Femur (tissue), 1 donor: ENCODE measurements around the gene VWA3A.
"Not testable (repeated sequence)": the region's sequence is repeated elsewhere in the genome, so short reads cannot be mapped to it uniquely, and the experiment has no call there.

Experiments used
- DNase-seq: peaks from one replicate; pipeline ENCODE4 v3.0.0-alpha.2; 2017

The VWA3A gene

GRCh38 chr16:22141767-22142166 is 49.4 kb downstream of the VWA3A start:
- no peak for DNase-seq

- DNase-seq = no peak
Observed at GRCh38 chr16:22144520-22144919, 52.2 kb downstream of the VWA3A start.

GRCh38 chr16:22147853-22148252 is 55.5 kb downstream of the VWA3A start:
- no peak for DNase-seq

- no peak for DNase-seq
Observed at GRCh38 chr16:22151246-22151998, 59.1 kb downstream of the VWA3A start.

- DNase-seq = no peak
Observed at GRCh38 chr16:22152316-22152715, 60.0 kb downstream of the VWA3A start.

GRCh38 chr16:22153078-22153477 is 60.7 kb downstream of the VWA3A start:
- DNase-seq = not testable (repeated sequence)

GRCh38 chr16:22161401-22161800 is 69.1 kb downstream of the VWA3A start:
- DNase-seq = no peak

- no peak for DNase-seq
Observed at GRCh38 chr16:22161999-22162655, 69.8 kb downstream of the VWA3A start, which contains the start of gene SDR42E2. SDR42E2 (plus strand) TSS chr16:22162506; CDS start chr16:22165583, 3,077 bp downstream.

- DNase-seq = no peak
Observed at GRCh38 chr16:22162656-22163009, 70.3 kb downstream of the VWA3A start.

GRCh38 chr16:22163806-22164205 is 71.5 kb downstream of the VWA3A start:
- DNase-seq = no peak

- no peak for DNase-seq
Observed at GRCh38 chr16:22164482-22164881, 72.1 kb downstream of the VWA3A start.

GRCh38 chr16:22165508-22166285 is 73.4 kb downstream of the VWA3A start:
- DNase-seq = no peak

- DNase-seq = no peak
Observed at GRCh38 chr16:22171953-22172352, 79.6 kb downstream of the VWA3A start.

GRCh38 chr16:22172642-22173041 is 80.3 kb downstream of the VWA3A start:
- not testable (repeated sequence) for DNase-seq

GRCh38 chr16:22174642-22175041 is 82.3 kb downstream of the VWA3A start:
- no peak for DNase-seq

- DNase-seq = no peak
Observed at GRCh38 chr16:22177968-22178930, 85.9 kb downstream of the VWA3A start.

GRCh38 chr16:22181426-22181825 is 89.1 kb downstream of the VWA3A start:
- no peak for DNase-seq

- no peak for DNase-seq
Observed at GRCh38 chr16:22181843-22182242, 89.5 kb downstream of the VWA3A start.

- no peak for DNase-seq
Observed at GRCh38 chr16:22183335-22183734, 91.0 kb downstream of the VWA3A start.

GRCh38 chr16:22183901-22184614 is 91.7 kb downstream of the VWA3A start:
- DNase-seq = no peak

GRCh38 chr16:22184615-22184968 is 92.3 kb downstream of the VWA3A start:
- DNase-seq = no peak

- DNase-seq = no peak
Observed at GRCh38 chr16:22186517-22186916, 94.2 kb downstream of the VWA3A start.
